H1 (cell line): ENCODE data around the gene CDH19. TPM values are rescaled to one million over a fixed set of nuclear protein-coding genes. Genes with fewer than 3 reads are reported as not detected.

Source experiments
- ASH2L ChIP-seq: fragments of 200-600, 300-600 bp; sonication (generic); IDR thresholded peaks from one replicate; pipeline ENCODE4 v1.7.1; 2017; ENCODE audit warnings: low read length
- BACH1 ChIP-seq: IDR thresholded peaks from 2 replicates; pipeline ENCODE4 v1.6.1; 2012; ENCODE audit warnings: low read length, improper control_type of control experiment
- CHD2 ChIP-seq: IDR thresholded peaks from 2 replicates; pipeline ENCODE4 v1.6.1; 2012; ENCODE audit warnings: low read length, improper control_type of control experiment
- HDAC6 ChIP-seq: IDR thresholded peaks from one replicate; pipeline ENCODE4 v1.7.1; 2012; ENCODE audit warnings: low read depth, mild to moderate bottlenecking, inconsistent platforms, low read length, moderate library complexity
- NANOG ChIP-seq: IDR thresholded peaks from 2 replicates; pipeline ENCODE4 v1.6.1; 2011; ENCODE audit warnings: low read length, low read depth, mild to moderate bottlenecking, inconsistent platforms; ENCODE audit not compliant: insufficient read depth, poor library complexity, severe bottlenecking
- RBBP5 ChIP-seq: IDR thresholded peaks from 2 replicates; pipeline ENCODE4 v1.7.1; 2012; ENCODE audit warnings: low read depth, mild to moderate bottlenecking, inconsistent platforms, low read length, moderate library complexity, borderline replicate concordance
- RFX5 ChIP-seq: IDR thresholded peaks from 2 replicates; pipeline ENCODE4 v1.6.1; 2011; ENCODE audit warnings: low read depth, low read length, improper control_type of control experiment, borderline replicate concordance
- SIN3A ChIP-seq, 2 experiments: IDR thresholded peaks in 1 of 2; conservative IDR thresholded peaks in 1 of 2; 2 replicates each; pipeline ENCODE4 v1.6.1; 2011 to 2012; ENCODE audit warnings: low read length in 2 of 2, improper control_type of control experiment in 1 of 2, low read depth in 1 of 2, mild to moderate bottlenecking in 1 of 2
- SIX5 ChIP-seq: IDR thresholded peaks from 2 replicates; pipeline ENCODE4 v1.6.1; 2011; ENCODE audit warnings: mild to moderate bottlenecking, low read depth, low read length
- SRF ChIP-seq: IDR thresholded peaks from 2 replicates; pipeline ENCODE4 v1.6.1; 2011; ENCODE audit warnings: mild to moderate bottlenecking, low read depth, low read length, moderate library complexity
- SUZ12 ChIP-seq: fragments of 200-600 bp; sonication (generic); IDR thresholded peaks from 2 replicates; pipeline ENCODE4 v1.6.1; 2012; ENCODE audit warnings: mild to moderate bottlenecking, inconsistent platforms, low read length, moderate library complexity, mixed read lengths
- TAF7 ChIP-seq: optimal IDR thresholded peaks from 2 replicates; pipeline ENCODE3; 2011; ENCODE audit warnings: low read depth, mild to moderate bottlenecking, inconsistent platforms, low read length, moderate library complexity, borderline replicate concordance
- polyA plus RNA-seq, 7 experiments: library from polyadenylated mRNA; depleted of rRNA in 3 of 7; stranded (reverse) in 5 of 7; unstranded in 2 of 7; fragments of >200 nt in 5 of 7; fragments of 200-250 nt in 2 of 7; gene quantifications; 1 replicate in 5 of 7; 2 replicates in 1 of 7; 4 replicates in 1 of 7; pipeline versions ENCODE4 v1.2.1 to v1.2.3, GENCODE V29; 2011 to 2013; ENCODE audit warnings: missing spikeins in 2 of 7, mixed read lengths in 2 of 7
- total RNA-seq: library from RNA; stranded (reverse); fragmentation: NEBNext Ultra II Directional; extraction: Animal tissue kit (Norgen Biotek cat#: 25700); gene quantifications from 2 replicates; pipeline ENCODE4 v1.2.1, GENCODE V29; 2021

Gene CDH19
- total and polyA plus RNA-seq, 2 of the 8 experiments (the other 6 are each of a cell fraction or from before 2014, with no cell fraction given) = not detected

- no peak for TF ChIP-seq RFX5
- TF ChIP-seq BACH1 = no peak
- TF ChIP-seq HDAC6 = no peak
- TF ChIP-seq SIN3A (conservative IDR thresholded peaks at IDR 0.05 in 1 of 2, IDR thresholded peaks at IDR 0.05 in 1 of 2; ENCODE audit: low read depth in 1 of 2, low read length in 2 of 2) = no peak
- TF ChIP-seq CHD2 = no peak
- TF ChIP-seq TAF7 = no peak
- no peak for TF ChIP-seq ASH2L
- TF ChIP-seq SUZ12 = no peak
- no peak for TF ChIP-seq SRF
- no peak for TF ChIP-seq SIX5
- TF ChIP-seq NANOG = no peak
- TF ChIP-seq RBBP5 = no peak
Measured at GRCh38 chr18:66599190-66599589, 4.7 kb downstream of the CDH19 start (continued).
